ENCODE measurements around the gene VASP.
A peak's percentile ranks its signal among the peaks of the same experiment; 100 is the strongest.

Gene VASP

GRCh38 chr19:45467115-45467455 lies 40.2 kb upstream of the VASP start:
- TF ChIP-seq ZNF274 (IDR thresholded peaks at IDR 0.05; ENCODE audit: low read depth, low read length) (no peak), SUZ12 (IDR thresholded peaks at IDR 0.05; ENCODE audit: extremely low read depth, insufficient read depth, insufficient read length) (no peak), YY1 (IDR thresholded peaks at IDR 0.05; ENCODE audit: insufficient read depth, insufficient read length) (no peak)
- H3K9ac ChIP-seq (ENCODE audit: insufficient read length, low read depth): peak overlapping the region; percentile 44
- no peak for DNase-seq (ENCODE audit: low read depth, low spot score)
- H3K36me3 ChIP-seq (ENCODE audit: insufficient read depth, insufficient read length, low read length): no peaks in the 10 kb centered on the region
- H3K9me3 ChIP-seq (ENCODE audit: insufficient read depth, low read length): no peaks in the 10 kb centered on the region
- H3K4me1 ChIP-seq (ENCODE audit: insufficient read depth, insufficient read length): peaks cover 10% of the 10 kb centered on the region
- no peaks in the 10 kb centered on the region for H3K27me3 ChIP-seq (ENCODE audit: insufficient read depth, insufficient read length)
- H3K4me3 ChIP-seq (ENCODE audit: insufficient read length, low read depth): peak overlapping the region; percentile 37

- Histone ChIP-seq H3K4me3 (ENCODE audit: insufficient read length, low read depth) (peak within 1 kb of the TSS; percentile 68), H3K9me3 (ENCODE audit: insufficient read depth, low read length) (no peaks in the 10 kb centered on the region), H3K9ac (ENCODE audit: insufficient read length, low read depth) (peak within 1 kb of the TSS; percentile 88), H3K27me3 (ENCODE audit: insufficient read depth, insufficient read length) (no peaks in the 10 kb centered on the region), H3K36me3 (ENCODE audit: insufficient read depth, insufficient read length, low read length) (no peaks in the 10 kb centered on the region), H3K4me1 (ENCODE audit: insufficient read depth, insufficient read length) (peaks cover 10% of the 10 kb centered on the region)
- DNase-seq (ENCODE audit: low read depth, low spot score): no peak
- TF ChIP-seq SUZ12 (IDR thresholded peaks at IDR 0.05; ENCODE audit: extremely low read depth, insufficient read depth, insufficient read length) (no peak), ZNF274 (IDR thresholded peaks at IDR 0.05; ENCODE audit: low read depth, low read length) (no peak), YY1 (IDR thresholded peaks at IDR 0.05; ENCODE audit: insufficient read depth, insufficient read length) (no peak)
These were observed 39.7 kb upstream of the VASP start, which contains the start of gene FOSB for GRCh38 chr19:45467456-45468158. FOSB (plus strand) TSS chr19:45467996; CDS start chr19:45468587, 591 bp downstream.

- peaks cover 10% of the 10 kb centered on the region for H3K4me1 ChIP-seq (ENCODE audit: insufficient read depth, insufficient read length)
- no peaks in the 10 kb centered on the region for H3K27me3 ChIP-seq (ENCODE audit: insufficient read depth, insufficient read length)
- TF ChIP-seq SUZ12 (IDR thresholded peaks at IDR 0.05; ENCODE audit: extremely low read depth, insufficient read depth, insufficient read length) (no peak), ZNF274 (IDR thresholded peaks at IDR 0.05; ENCODE audit: low read depth, low read length) (no peak), YY1 (IDR thresholded peaks at IDR 0.05; ENCODE audit: insufficient read depth, insufficient read length) (no peak)
- no peaks in the 10 kb centered on the region for H3K36me3 ChIP-seq (ENCODE audit: insufficient read depth, insufficient read length, low read length)
- no peak for DNase-seq (ENCODE audit: low read depth, low spot score)
- peak overlapping the region; percentile 88 for H3K9ac ChIP-seq (ENCODE audit: insufficient read length, low read depth)
- H3K4me3 ChIP-seq (ENCODE audit: insufficient read length, low read depth): peak overlapping the region; percentile 68
- H3K9me3 ChIP-seq (ENCODE audit: insufficient read depth, low read length): no peaks in the 10 kb centered on the region
These were observed 39.1 kb upstream of the VASP start for GRCh38 chr19:45468159-45468651.

GRCh38 chr19:45468803-45469131 lies 38.5 kb upstream of the VASP start:
- Histone ChIP-seq H3K4me1 (ENCODE audit: insufficient read depth, insufficient read length) (peaks cover 11% of the 10 kb centered on the region), H3K36me3 (ENCODE audit: insufficient read depth, insufficient read length, low read length) (no peaks in the 10 kb centered on the region), H3K4me3 (ENCODE audit: insufficient read length, low read depth) (peak overlapping the region; percentile 68), H3K27me3 (ENCODE audit: insufficient read depth, insufficient read length) (no peaks in the 10 kb centered on the region), H3K9me3 (ENCODE audit: insufficient read depth, low read length) (no peaks in the 10 kb centered on the region), H3K9ac (ENCODE audit: insufficient read length, low read depth) (peak overlapping the region; percentile 88)
- no peak for TF ChIP-seq ZNF274 (IDR thresholded peaks at IDR 0.05; ENCODE audit: low read depth, low read length)
- TF ChIP-seq YY1 (IDR thresholded peaks at IDR 0.05; ENCODE audit: insufficient read depth, insufficient read length): no peak
- TF ChIP-seq SUZ12 (IDR thresholded peaks at IDR 0.05; ENCODE audit: extremely low read depth, insufficient read depth, insufficient read length): no peak
- no peak for DNase-seq (ENCODE audit: low read depth, low spot score)

GRCh38 chr19:45469132-45469944 lies 37.9 kb upstream of the VASP start:
- H3K4me3 ChIP-seq (ENCODE audit: insufficient read length, low read depth): peak overlapping the region; percentile 68
- H3K36me3 ChIP-seq (ENCODE audit: insufficient read depth, insufficient read length, low read length): no peaks in the 10 kb centered on the region
- H3K9me3 ChIP-seq (ENCODE audit: insufficient read depth, low read length): no peaks in the 10 kb centered on the region
- DNase-seq (ENCODE audit: low read depth, low spot score): no peak
- H3K4me1 ChIP-seq (ENCODE audit: insufficient read depth, insufficient read length): peaks cover 13% of the 10 kb centered on the region
- no peaks in the 10 kb centered on the region for H3K27me3 ChIP-seq (ENCODE audit: insufficient read depth, insufficient read length)
- H3K9ac ChIP-seq (ENCODE audit: insufficient read length, low read depth): peak overlapping the region; percentile 88
- TF ChIP-seq ZNF274 (IDR thresholded peaks at IDR 0.05; ENCODE audit: low read depth, low read length) (no peak), SUZ12 (IDR thresholded peaks at IDR 0.05; ENCODE audit: extremely low read depth, insufficient read depth, insufficient read length) (no peak), YY1 (IDR thresholded peaks at IDR 0.05; ENCODE audit: insufficient read depth, insufficient read length) (no peak)

- Histone ChIP-seq H3K9me3 (ENCODE audit: insufficient read depth, low read length) (no peaks in the 10 kb centered on the region), H3K4me1 (ENCODE audit: insufficient read depth, insufficient read length) (peaks cover 13% of the 10 kb centered on the region), H3K27me3 (ENCODE audit: insufficient read depth, insufficient read length) (no peaks in the 10 kb centered on the region), H3K36me3 (ENCODE audit: insufficient read depth, insufficient read length, low read length) (no peaks in the 10 kb centered on the region), H3K4me3 (ENCODE audit: insufficient read length, low read depth) (peak overlapping the region; percentile 62), H3K9ac (ENCODE audit: insufficient read length, low read depth) (no peak overlapping the region)
- no peak for TF ChIP-seq ZNF274 (IDR thresholded peaks at IDR 0.05; ENCODE audit: low read depth, low read length)
- TF ChIP-seq SUZ12 (IDR thresholded peaks at IDR 0.05; ENCODE audit: extremely low read depth, insufficient read depth, insufficient read length): no peak
- TF ChIP-seq YY1 (IDR thresholded peaks at IDR 0.05; ENCODE audit: insufficient read depth, insufficient read length): no peak
- DNase-seq (ENCODE audit: low read depth, low spot score): no peak
These were observed 37.1 kb upstream of the VASP start for GRCh38 chr19:45469945-45470761.

Measured in NT2/D1 (cell line).